Right atrium auricular region (tissue), 2 donors: Measurements from ENCODE around the gene C1orf21. TPM values are rescaled to one million over a fixed set of nuclear protein-coding genes. Genes with fewer than 3 reads are reported as not detected.
"Not testable (repeated sequence)": the region's sequence is repeated elsewhere in the genome, so short reads cannot be mapped to it uniquely, and the experiment has no call there.

ENCODE experiments used
- DNase-seq: peaks from one replicate; pipeline ENCODE4 v3.0.0-alpha.2; 2019; ENCODE audit warnings: low spot score
- H3K27ac ChIP-seq, 2 donors: fragments of 200-600 bp; sonication (generic); 1 replicate in 1 of 2; 2 replicates in 1 of 2; pipeline ENCODE4 v1.5.1; 2016 to 2019
- H3K27me3 ChIP-seq, 2 donors: fragments of 200-600 bp; sonication (generic); one replicate each; pipeline versions ENCODE4 v1.5.1 to v1.6.0; 2017 to 2019
- H3K36me3 ChIP-seq: fragments of 200-600 bp; sonication (generic); one replicate; pipeline ENCODE4 v1.5.1; 2016
- H3K4me1 ChIP-seq, 2 donors: fragments of 200-600 bp; sonication (generic); one replicate each; pipeline versions ENCODE4 v1.5.1 to v1.6.0; 2017 to 2019
- H3K4me3 ChIP-seq, 2 donors: fragments of 200-600 bp; sonication (generic); 1 replicate in 1 of 2; 2 replicates in 1 of 2; pipeline ENCODE4 v1.5.1; 2017 to 2019; ENCODE audit warnings: mild to moderate bottlenecking in 1 of 2, moderate library complexity in 1 of 2
- H3K9me3 ChIP-seq, 2 donors: fragments of 200-600 bp; sonication (generic); one replicate each; pipeline ENCODE4 v1.5.1; 2019
- total RNA-seq, 2 donors: library from RNA; depleted of rRNA; stranded (reverse); fragments of >200 nt; gene quantifications; one replicate each; pipeline ENCODE4 v1.1.0, GENCODE V29; 2016
- TF ChIP-seq, protein P1 (sequence below), 2 donors: fragments of 200-600 bp; sonication (generic); IDR thresholded peaks; one replicate each; pipeline ENCODE4 v1.5.1; 2019; ENCODE audit warnings: antibody characterized with exemption in 2 of 2

The C1orf21 gene
- total RNA-seq, 2 donors from 2014 or later, result 49.4 to 78.5 TPM

DNA sequence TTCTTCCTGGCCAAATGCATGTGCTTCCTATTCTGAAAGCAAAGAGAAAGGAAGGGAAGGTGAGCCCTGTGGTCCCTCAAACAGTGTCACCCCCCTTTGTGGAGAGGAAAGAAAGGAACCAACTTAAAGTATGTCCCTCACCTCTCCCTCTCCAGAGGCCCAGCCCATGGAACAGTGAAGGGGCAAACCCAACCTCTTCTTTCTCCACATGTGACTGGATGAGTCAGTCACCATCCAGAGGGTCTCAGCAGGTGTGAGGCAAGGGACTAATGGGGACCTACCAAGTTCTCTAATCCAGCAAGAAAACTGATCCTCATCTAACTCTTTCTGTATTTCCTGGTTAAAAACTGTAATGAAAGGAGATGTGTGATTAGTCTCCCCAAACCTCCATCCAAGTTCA is 222.2 kb downstream of the C1orf21 start:
- Histone ChIP-seq H3K27me3 (no peaks in the 10 kb centered on the region), H3K36me3 (no peaks in the 10 kb centered on the region), H3K4me3 (no peak overlapping the region), H3K27ac (peak overlapping the region in 1 of 2 donors; percentile 19), H3K9me3 (no peaks in the 10 kb centered on the region), H3K4me1 (peaks cover 0 to 29% of the 10 kb centered on the region in 2 donors)
- no peak for DNase-seq
- TF ChIP-seq, protein P1, sequence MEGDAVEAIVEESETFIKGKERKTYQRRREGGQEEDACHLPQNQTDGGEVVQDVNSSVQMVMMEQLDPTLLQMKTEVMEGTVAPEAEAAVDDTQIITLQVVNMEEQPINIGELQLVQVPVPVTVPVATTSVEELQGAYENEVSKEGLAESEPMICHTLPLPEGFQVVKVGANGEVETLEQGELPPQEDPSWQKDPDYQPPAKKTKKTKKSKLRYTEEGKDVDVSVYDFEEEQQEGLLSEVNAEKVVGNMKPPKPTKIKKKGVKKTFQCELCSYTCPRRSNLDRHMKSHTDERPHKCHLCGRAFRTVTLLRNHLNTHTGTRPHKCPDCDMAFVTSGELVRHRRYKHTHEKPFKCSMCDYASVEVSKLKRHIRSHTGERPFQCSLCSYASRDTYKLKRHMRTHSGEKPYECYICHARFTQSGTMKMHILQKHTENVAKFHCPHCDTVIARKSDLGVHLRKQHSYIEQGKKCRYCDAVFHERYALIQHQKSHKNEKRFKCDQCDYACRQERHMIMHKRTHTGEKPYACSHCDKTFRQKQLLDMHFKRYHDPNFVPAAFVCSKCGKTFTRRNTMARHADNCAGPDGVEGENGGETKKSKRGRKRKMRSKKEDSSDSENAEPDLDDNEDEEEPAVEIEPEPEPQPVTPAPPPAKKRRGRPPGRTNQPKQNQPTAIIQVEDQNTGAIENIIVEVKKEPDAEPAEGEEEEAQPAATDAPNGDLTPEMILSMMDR (IDR thresholded peaks at IDR 0.05), result no peak

DNA sequence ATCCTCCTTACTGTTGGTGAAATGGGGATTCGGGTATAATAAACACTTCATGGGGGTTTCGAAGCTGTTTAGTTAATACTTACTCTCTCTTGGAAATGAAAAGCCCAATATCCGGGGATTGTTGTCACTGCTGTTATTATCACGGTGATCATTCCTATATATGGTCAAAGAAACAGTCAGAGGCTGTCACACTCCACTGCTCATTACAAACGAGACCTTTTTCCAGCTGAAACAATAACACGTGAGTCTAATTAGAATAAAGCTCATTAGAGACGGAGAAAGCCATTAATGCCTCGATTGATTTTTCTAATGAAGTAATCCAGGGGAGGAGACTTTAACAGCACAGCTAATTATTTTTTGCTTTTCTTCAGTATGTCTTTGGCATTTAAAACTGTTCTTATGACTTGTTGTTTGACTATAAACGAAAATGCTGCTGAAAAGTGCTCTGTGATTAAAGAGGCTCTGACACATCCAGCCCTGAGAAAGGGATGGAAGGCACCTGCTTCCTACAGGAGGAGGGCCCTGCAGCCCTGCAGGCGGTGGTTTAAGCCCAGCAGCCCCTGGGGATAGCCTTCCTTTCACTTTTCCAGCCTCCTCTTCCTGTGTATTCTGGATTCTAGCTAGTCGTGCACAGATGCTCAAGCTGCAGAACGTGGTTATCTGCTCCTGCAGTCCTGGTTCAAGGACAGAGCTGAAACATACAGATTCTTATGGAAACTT is 224.2 kb downstream of the C1orf21 start:
- Histone ChIP-seq H3K27me3 (no peaks in the 10 kb centered on the region), H3K9me3 (no peaks in the 10 kb centered on the region), H3K27ac (peak overlapping the region; percentile 35 to 44), H3K4me1 (peaks cover 0 to 28% of the 10 kb centered on the region in 2 donors), H3K36me3 (no peaks in the 10 kb centered on the region), H3K4me3 (peak overlapping the region in 1 of 2 donors; percentile 5)
- no peak for DNase-seq
- TF ChIP-seq, protein P1 (IDR thresholded peaks at IDR 0.05), result no peak

DNA sequence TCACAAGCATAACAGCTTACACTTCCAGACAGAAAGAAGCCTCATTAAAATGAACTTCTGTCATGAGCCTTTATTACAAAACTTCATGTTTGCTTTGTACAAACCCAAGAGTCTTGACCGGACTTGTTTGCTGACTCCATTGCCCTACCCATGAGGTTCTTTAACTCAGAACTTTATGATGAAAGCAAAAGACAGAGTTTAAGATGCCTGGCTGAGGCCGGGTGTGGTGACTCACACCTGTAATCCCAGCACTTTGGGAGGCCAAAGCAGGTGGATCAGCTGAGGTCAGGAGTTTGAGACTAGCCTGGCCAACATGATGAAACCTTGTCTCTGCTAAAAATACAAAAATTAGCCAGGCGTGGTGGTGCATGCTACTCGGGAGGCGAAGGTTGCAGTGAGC is 225.4 kb downstream of the C1orf21 start:
- H3K27ac ChIP-seq, H3K9me3 ChIP-seq, H3K36me3 ChIP-seq, DNase-seq, H3K27me3 ChIP-seq, H3K4me3 ChIP-seq: not testable (repeated sequence)
- peaks cover 0 to 28% of the 10 kb centered on the region in 2 donors for H3K4me1 ChIP-seq

DNA sequence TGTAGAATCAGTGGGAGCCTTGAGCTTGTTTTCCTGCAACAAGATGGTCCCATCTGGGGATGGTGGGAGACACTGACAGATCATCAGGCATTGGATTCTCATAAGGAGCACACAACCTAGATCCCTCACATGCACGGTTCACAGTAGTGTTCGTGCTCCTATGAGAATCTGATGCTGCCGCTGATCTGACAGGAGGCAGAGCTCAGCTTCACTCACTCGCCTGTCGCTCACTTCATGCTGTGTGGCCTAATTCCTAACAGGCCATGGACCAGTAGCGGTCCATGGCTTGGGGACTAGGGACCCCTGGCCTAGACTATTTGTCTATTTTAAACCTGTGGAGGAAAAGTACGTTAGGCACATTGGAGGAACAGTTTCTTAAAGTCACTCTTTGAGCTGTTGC is 227.8 kb downstream of the C1orf21 start:
- Histone ChIP-seq H3K4me1 (peaks cover 0 to 20% of the 10 kb centered on the region in 2 donors), H3K27ac (no peak overlapping the region)

DNA sequence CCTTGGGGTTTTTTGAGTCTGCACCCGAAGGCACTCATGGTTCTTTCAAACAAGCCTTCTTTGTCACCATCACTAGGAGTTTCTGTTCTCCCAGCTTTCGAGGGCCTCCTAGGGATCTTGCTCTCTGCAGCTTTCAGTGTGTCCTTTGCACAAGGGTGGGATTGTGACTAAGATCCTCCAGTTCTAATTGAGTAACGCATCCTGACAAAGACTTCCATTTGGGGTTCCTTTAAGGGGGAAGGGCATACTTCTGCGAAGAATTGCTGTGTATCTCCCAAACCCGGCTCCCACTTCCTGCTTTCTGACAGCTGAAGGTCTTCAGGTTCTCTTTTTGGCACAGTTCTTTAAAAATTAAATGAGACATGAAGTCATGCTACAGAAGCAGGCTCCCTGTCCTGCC is 228.5 kb downstream of the C1orf21 start:
- no peak for DNase-seq
- no peaks in the 10 kb centered on the region for H3K9me3 ChIP-seq
- H3K27me3 ChIP-seq, result no peaks in the 10 kb centered on the region
- no peaks in the 10 kb centered on the region for H3K36me3 ChIP-seq
- TF ChIP-seq, protein P1 (IDR thresholded peaks at IDR 0.05), result no peak
- H3K4me1 ChIP-seq, result peaks cover 0 to 20% of the 10 kb centered on the region in 2 donors
- no peak overlapping the region for H3K4me3 ChIP-seq
- no peak overlapping the region for H3K27ac ChIP-seq

More for the DNA sequence above, 227.8 kb downstream of the C1orf21 start:
- no peaks in the 10 kb centered on the region for H3K9me3 ChIP-seq
- TF ChIP-seq, protein P1 (IDR thresholded peaks at IDR 0.05), result no peak
- no peak overlapping the region for H3K4me3 ChIP-seq
- no peaks in the 10 kb centered on the region for H3K27me3 ChIP-seq
- no peak for DNase-seq
- H3K36me3 ChIP-seq, result no peaks in the 10 kb centered on the region

DNA sequence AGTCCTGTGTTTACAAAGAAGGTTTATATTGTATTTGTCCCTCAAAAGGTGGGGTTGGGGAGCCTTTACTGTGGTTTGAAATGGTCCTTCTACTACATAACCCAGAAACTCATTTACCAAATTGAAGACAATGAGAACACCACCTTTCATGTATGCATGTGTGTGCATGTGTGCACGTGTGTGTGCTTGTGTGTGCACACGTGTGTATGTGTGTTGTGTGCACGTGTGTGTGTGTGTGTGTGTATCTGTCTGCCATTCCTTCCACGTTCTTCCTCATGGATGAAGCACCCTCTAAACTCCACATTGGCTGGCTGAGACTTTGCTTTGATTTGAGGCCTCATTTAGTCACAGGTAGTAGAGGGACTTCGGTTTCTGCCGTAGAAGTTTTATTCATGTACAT is 229.7 kb downstream of the C1orf21 start:
- H3K4me1 ChIP-seq, result peaks cover 0 to 20% of the 10 kb centered on the region in 2 donors
- no peaks in the 10 kb centered on the region for H3K36me3 ChIP-seq
- H3K9me3 ChIP-seq, result no peaks in the 10 kb centered on the region
- no peak overlapping the region for H3K4me3 ChIP-seq
- no peaks in the 10 kb centered on the region for H3K27me3 ChIP-seq
- no peak for DNase-seq
- no peak overlapping the region for H3K27ac ChIP-seq
- TF ChIP-seq, protein P1 (IDR thresholded peaks at IDR 0.05), result no peak
